KOPT-K1 (cell line): ENCODE data around the gene MUC4.
"Not testable (repeated sequence)": the region's sequence is repeated elsewhere in the genome, so short reads cannot be mapped to it uniquely, and the experiment has no call there.

Source experiments
- H3K27ac ChIP-seq: fragments of 200-600 bp; sonication (generic); 2 replicates; pipeline ENCODE4 v1.5.1; 2016; ENCODE audit warnings: antibody characterized with exemption, mild to moderate bottlenecking, low read depth, low read length; ENCODE audit not compliant: poor library complexity, severe bottlenecking
- H3K36me3 ChIP-seq: fragments of 200-600 bp; sonication (generic); 2 replicates; pipeline ENCODE4 v1.5.1; 2017; ENCODE audit warnings: antibody characterized with exemption, mild to moderate bottlenecking, low read length, moderate library complexity; ENCODE audit not compliant: insufficient read depth
- H3K9me3 ChIP-seq: fragments of 200-600 bp; sonication (generic); 2 replicates; pipeline ENCODE4 v1.5.1; 2017; ENCODE audit warnings: antibody characterized with exemption, low read length, mild to moderate bottlenecking; ENCODE audit not compliant: insufficient read depth, poor library complexity, severe bottlenecking

MUC4 gene

GRCh38 chr3:195710126-195710905, 101.4 kb downstream of the MUC4 start:
- H3K27ac ChIP-seq, H3K36me3 ChIP-seq, H3K9me3 ChIP-seq: not testable (repeated sequence)

DNA sequence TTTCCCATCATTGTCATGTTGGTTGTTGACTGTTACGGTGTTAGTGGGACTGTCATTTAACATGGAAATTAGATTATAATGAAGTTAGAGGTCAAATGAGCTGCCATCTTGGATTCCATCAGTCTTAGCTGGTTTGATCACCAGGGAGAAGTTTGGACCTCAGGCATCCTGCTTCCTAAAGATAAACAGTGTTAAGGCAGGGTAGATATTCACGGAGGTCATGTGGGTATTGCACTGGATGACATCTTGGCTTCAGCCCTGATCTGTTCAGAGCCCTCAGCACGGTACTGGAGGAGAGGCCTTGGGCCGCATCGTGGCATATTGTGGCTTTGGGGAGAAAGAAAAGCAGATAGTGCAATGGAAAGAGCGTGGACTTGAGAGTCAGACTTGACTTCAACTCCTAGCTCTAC, 102.0 kb downstream of the MUC4 start:
- H3K27ac ChIP-seq = no peak overlapping the region
- no peaks in the 10 kb centered on the region for H3K9me3 ChIP-seq
- H3K36me3 ChIP-seq = no peaks in the 10 kb centered on the region

GRCh38 chr3:195708626-195709481, 102.9 kb downstream of the MUC4 start:
- H3K36me3 ChIP-seq = no peaks in the 10 kb centered on the region
- H3K9me3 ChIP-seq = no peaks in the 10 kb centered on the region
- H3K27ac ChIP-seq = no peak overlapping the region

DNA sequence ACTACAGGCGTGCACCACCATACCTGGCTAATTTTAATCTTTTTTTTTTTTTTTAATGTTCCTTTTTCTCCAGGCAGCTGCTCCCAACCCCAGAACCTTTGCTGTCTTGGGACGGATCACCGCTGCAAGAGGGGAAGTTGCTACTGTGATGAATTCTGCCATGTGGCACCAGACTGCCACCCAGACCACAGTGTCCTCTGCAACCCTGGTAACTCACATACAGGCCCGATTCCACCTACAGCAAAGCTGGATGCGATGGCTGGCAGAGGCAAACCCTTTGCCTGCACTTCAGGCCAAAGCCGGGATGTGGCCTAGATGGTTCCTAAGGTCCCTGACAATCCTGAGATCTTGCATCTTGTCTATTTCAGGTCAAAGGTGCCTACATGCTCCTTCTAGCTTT, 103.7 kb downstream of the MUC4 start:
- H3K36me3 ChIP-seq = no peaks in the 10 kb centered on the region
- no peak overlapping the region for H3K27ac ChIP-seq
- H3K9me3 ChIP-seq = no peaks in the 10 kb centered on the region

GRCh38 chr3:195705081-195705991, 106.4 kb downstream of the MUC4 start:
- H3K36me3 ChIP-seq = no peaks in the 10 kb centered on the region
- no peak overlapping the region for H3K27ac ChIP-seq
- H3K9me3 ChIP-seq = no peaks in the 10 kb centered on the region

- H3K9me3 ChIP-seq = no peaks in the 10 kb centered on the region
- H3K27ac ChIP-seq = no peak overlapping the region
- peaks cover 6% of the 10 kb centered on the region for H3K36me3 ChIP-seq
Measured at GRCh38 chr3:195704433-195704999, 107.2 kb downstream of the MUC4 start.

- peaks cover 14% of the 10 kb centered on the region for H3K36me3 ChIP-seq
- H3K27ac ChIP-seq = no peak overlapping the region
- no peaks in the 10 kb centered on the region for H3K9me3 ChIP-seq
Measured at GRCh38 chr3:195703776-195704175, 108.0 kb downstream of the MUC4 start.

DNA sequence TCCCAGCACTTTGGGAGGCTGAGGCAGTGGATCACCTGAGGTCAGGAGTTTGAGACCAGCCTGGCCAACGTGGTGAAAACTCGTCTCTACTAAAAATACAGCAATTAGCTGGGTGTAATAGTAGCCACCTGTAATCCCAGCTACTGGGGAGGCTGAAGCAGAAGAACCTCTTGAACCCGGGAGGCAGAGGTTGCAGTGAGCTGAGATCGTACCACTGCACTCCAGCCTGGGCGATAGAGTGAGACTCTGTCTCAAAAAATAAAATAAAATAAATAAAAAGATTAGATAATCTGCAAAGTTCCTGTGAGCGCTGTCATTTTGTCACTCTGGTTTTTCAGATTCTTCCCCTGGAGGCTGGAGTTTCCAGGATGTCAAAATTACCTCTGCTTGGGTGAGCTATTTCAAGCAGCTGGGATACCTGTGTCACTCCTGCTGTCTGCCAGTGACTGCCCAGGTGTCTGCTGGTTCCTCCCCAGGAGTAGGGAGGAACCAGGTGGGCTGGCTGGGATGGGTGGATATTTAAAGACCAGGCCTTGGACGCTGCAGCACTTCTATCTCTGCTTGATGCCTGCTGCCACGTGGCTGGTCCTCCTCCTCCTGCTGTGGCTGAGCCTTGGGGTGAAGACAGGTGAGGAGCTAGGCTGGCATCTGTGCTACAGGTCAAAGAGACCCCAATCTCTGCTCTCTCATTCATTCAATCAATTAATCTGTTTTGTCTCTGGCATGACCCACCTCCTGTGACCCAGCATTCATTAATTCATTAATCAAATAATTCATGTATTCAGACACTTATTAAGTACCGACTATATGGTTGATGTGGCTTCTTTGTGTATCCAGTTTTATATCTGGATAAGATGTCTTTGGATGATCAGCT, 110.5 kb downstream of the MUC4 start:
- Histone ChIP-seq H3K36me3 (peaks cover 37% of the 10 kb centered on the region), H3K27ac (no peak overlapping the region), H3K9me3 (no peaks in the 10 kb centered on the region)

DNA sequence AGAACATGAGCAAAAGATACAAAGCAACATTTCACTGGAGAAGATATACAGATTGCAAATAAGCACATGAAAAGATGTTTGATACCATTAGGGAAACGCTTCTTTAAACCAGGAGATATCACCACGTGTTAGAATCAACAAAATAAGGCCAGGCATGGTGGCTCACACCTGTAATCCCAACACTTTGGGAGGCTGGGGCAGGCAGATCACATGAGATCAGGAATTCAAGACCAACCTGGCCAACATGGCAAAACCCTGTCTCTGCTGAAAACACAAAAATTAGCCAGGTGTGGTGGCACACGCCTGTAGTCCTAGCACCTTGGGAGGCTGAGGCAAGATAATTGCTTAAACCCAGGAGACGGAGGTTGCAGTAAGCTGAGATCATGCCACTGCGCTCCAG, 111.4 kb downstream of the MUC4 start:
- H3K27ac ChIP-seq = no peak overlapping the region
- peaks cover 38% of the 10 kb centered on the region for H3K36me3 ChIP-seq
- H3K9me3 ChIP-seq = no peaks in the 10 kb centered on the region

DNA sequence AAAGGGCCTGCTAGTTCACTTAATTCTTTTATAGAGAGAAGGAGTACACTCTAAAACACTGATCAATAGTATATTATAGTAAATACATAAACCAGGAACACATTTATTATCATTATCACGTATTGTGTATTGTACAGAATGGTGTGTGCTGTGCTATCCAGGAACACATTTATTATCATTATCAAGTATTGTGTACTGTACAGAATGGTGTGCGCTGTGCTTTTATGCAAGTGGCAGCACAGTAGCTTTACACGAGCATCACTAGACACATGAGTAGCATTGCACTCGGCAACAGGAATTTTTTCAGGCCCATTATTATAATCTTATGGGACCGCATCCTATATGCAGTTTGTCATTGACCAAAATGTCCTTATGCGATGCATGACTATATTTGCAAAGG, 111.9 kb downstream of the MUC4 start:
- no peaks in the 10 kb centered on the region for H3K9me3 ChIP-seq
- H3K36me3 ChIP-seq = peaks cover 38% of the 10 kb centered on the region
- no peak overlapping the region for H3K27ac ChIP-seq

DNA sequence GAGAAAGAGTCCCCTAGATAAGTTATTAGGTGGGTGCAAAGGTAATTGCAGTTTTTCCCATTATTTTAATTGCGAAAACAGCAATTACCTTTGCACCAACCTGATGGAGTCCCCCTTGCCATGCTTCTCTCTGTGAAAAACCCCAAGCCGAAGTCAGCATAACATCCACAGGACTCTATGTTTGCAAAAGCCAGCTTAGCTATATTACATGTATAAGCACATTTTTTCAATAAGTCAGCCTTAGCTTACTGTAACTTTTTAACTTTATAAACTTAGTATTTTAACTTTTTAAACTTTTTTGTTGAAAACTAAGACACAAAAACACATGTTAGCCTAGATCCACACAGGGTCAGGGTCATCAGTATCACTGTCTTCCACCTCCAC, 112.3 kb downstream of the MUC4 start:
- H3K27ac ChIP-seq = no peak overlapping the region
- H3K9me3 ChIP-seq = no peaks in the 10 kb centered on the region
- peaks cover 43% of the 10 kb centered on the region for H3K36me3 ChIP-seq

GRCh38 chr3:195698647-195699387, 112.9 kb downstream of the MUC4 start:
- no peak overlapping the region for H3K27ac ChIP-seq
- peaks cover 48% of the 10 kb centered on the region for H3K36me3 ChIP-seq
- no peaks in the 10 kb centered on the region for H3K9me3 ChIP-seq

DNA sequence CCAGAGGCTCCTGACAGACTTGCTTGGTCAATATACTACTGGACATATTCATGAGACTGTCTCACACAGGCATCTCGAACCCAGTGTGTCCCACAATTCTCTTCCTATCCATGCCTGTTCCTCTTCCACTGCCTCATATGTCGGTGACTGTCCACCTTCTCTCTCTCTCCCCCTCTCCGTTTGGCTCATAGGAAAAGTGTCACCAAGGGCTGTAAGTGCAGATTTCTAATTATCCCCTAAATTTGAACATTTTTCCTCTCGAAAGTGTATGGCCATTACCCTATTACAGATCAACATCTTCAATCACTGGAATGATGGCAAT, 113.4 kb downstream of the MUC4 start:
- H3K36me3 ChIP-seq = peaks cover 54% of the 10 kb centered on the region
- H3K27ac ChIP-seq = no peak overlapping the region
- no peaks in the 10 kb centered on the region for H3K9me3 ChIP-seq
